Lower leg skin (tissue), 3 donors: Measurements from ENCODE around the gene ZNF512B.

Experiments
- CTCF ChIP-seq, 3 donors: fragments of 450-650 bp; IDR thresholded peaks; one replicate each; pipeline ENCODE4 v1.5.1; 2016; ENCODE audit warnings: antibody characterized with exemption in 3 of 3, mild to moderate bottlenecking in 3 of 3, moderate library complexity in 2 of 3
- POLR2A ChIP-seq, 2 donors: fragments of 450-650 bp; IDR thresholded peaks; one replicate each; pipeline ENCODE4 v1.6.1; 2016 to 2017; ENCODE audit warnings: antibody characterized with exemption in 2 of 2, mild to moderate bottlenecking in 1 of 2, moderate library complexity in 1 of 2

- no peak for TF ChIP-seq CTCF (IDR thresholded peaks at IDR 0.05)
- no peak for TF ChIP-seq POLR2A (IDR thresholded peaks at IDR 0.05)
Measured at GRCh38 chr20:63976980-63977738, 7.4 kb upstream of the ZNF512B start.
